Body of pancreas (tissue), 4 donors: ENCODE measurements around the gene RCC2. TPM values are rescaled to one million over a fixed set of nuclear protein-coding genes. Genes with fewer than 3 reads are reported as not detected.

Experiments
- ATAC-seq: fragments of 150-250 bp; one replicate; pipeline ENCODE4 v1.9.1; 2016
- DNase-seq, 4 donors: peaks; one replicate each; pipeline ENCODE4 v3.0.0-alpha.2; 2019
- H3K27ac ChIP-seq, 4 donors: fragments of 200-600 bp; sonication (generic); 1 replicate in 3 of 4; 2 replicates in 1 of 4; pipeline versions ENCODE4 v1.5.1 to v1.6.1; 2016 to 2019; ENCODE audit warnings: mild to moderate bottlenecking in 1 of 4, mixed read lengths in 1 of 4, moderate library complexity in 1 of 4
- H3K27me3 ChIP-seq, 2 donors: fragments of 200-600 bp; sonication (generic); one replicate each; pipeline ENCODE4 v1.6.0; 2016; ENCODE audit warnings: mild to moderate bottlenecking in 1 of 2
- H3K36me3 ChIP-seq, 2 donors: fragments of 200-600 bp; sonication (generic); replicated peaks in 1 of 2; 2 replicates each; pipeline ENCODE4 v1.5.1; 2016; ENCODE audit warnings: low read depth in 2 of 2; ENCODE audit not compliant: insufficient read depth in 1 of 2
- H3K4me1 ChIP-seq: fragments of 200-600 bp; sonication (generic); one replicate; pipeline ENCODE4 v1.6.0; 2016
- H3K4me3 ChIP-seq, 2 donors: fragments of 200-600 bp; sonication (generic); 1 replicate in 1 of 2; 2 replicates in 1 of 2; pipeline ENCODE4 v1.5.1; 2016 to 2019
- H3K9me3 ChIP-seq, 3 donors: fragments of 200-600 bp; sonication (generic); 1 replicate in 2 of 3; 2 replicates in 1 of 3; pipeline ENCODE4 v1.5.1; 2016
- CTCF ChIP-seq, 7 experiments: fragments of 450-650 bp in 4 of 7; fragments of 200-600 bp in 3 of 7; sonication (generic) in 3 of 7; IDR thresholded peaks; one replicate each; pipeline ENCODE4 v1.5.1; 2016 to 2019; ENCODE audit warnings: antibody characterized with exemption in 7 of 7
- POLR2A ChIP-seq, 3 donors: fragments of 450-650 bp; IDR thresholded peaks; one replicate each; pipeline ENCODE4 v1.6.1; 2016; ENCODE audit warnings: antibody characterized with exemption in 3 of 3, mild to moderate bottlenecking in 2 of 3
- WGBS, 2 donors: methylation state at CpG; one replicate each; pipeline ENCODE4 v1.1.5; 2017; 5-methylcytosine and 5-hydroxymethylcytosine counted together
- intact Hi-C: fragments of 100-400 bp; cut with DNase I; formaldehyde crosslinking; loops from one replicate; pipeline ENCODE4 v1.15.1; 2023
- total RNA-seq, 2 donors: library from RNA; depleted of rRNA; stranded (reverse); fragments of >200 nt; gene quantifications; one replicate each; pipeline ENCODE4 v1.1.0, GENCODE V29; 2016

RCC2 gene
- total RNA-seq, 2 donors from 2014 or later = 19.2 to 34.3 TPM

- Histone ChIP-seq H3K36me3 (no peaks in the 10 kb centered on the region), H3K4me3 (no peak overlapping the region), H3K27ac (no peak overlapping the region), H3K9me3 (no peaks in the 10 kb centered on the region), H3K27me3 (no peaks in the 10 kb centered on the region), H3K4me1 (no peaks in the 10 kb centered on the region)
- ATAC-seq = no peak
- intact Hi-C loops = no loop called here
- TF ChIP-seq CTCF (IDR thresholded peaks at IDR 0.05) = no peak
- no peak for TF ChIP-seq POLR2A (IDR thresholded peaks at IDR 0.05)
- WGBS, 2 donors = 9 to 15% methylated on average over 16 of the region's 16 CpGs
- no peak for DNase-seq
These were observed 62.0 kb downstream of the RCC2 start for GRCh38 chr1:17377325-17377953.

GRCh38 chr1:17375651-17376050 lies 63.8 kb downstream of the RCC2 start:
- no peaks in the 10 kb centered on the region for H3K9me3 ChIP-seq
- ATAC-seq = no peak

DNA sequence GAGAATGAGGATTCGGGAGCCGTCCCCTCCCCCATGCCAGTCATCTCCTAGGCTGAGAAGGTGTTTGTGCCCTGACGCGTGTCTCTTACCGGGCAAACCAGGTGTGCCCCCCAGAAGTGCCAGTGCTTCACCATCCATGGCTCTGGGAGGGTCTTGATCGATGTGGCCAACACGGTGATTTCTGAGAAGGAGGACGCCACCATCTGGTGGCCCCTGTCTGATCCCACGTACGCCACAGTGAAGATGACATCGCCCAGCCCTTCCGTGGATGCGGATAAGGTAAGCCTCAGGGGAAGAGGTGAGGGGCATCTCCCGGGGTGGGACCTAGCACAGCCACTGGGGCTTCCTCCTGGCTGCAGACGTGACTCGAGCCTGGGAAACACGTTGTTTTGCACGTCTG lies 66.5 kb downstream of the RCC2 start:
- intact Hi-C loops = no loop called here
- H3K36me3 ChIP-seq = no peaks in the 10 kb centered on the region
- ATAC-seq (no peak), DNase-seq (no peak)
- no peaks in the 10 kb centered on the region for H3K9me3 ChIP-seq
- WGBS, 2 donors = 58 to 73% methylated on average over 8 to 17 of the region's 18 CpGs
- H3K27ac ChIP-seq = no peak overlapping the region
- TF ChIP-seq POLR2A (IDR thresholded peaks at IDR 0.05) (no peak), CTCF (IDR thresholded peaks at IDR 0.05) (no peak)
- H3K4me3 ChIP-seq = no peak overlapping the region
- no peaks in the 10 kb centered on the region for H3K4me1 ChIP-seq
- no peaks in the 10 kb centered on the region for H3K27me3 ChIP-seq

More at GRCh38 chr1:17375651-17376050, 63.8 kb downstream of the RCC2 start:
- no peak for DNase-seq
- Histone ChIP-seq H3K27me3 (no peaks in the 10 kb centered on the region), H3K4me1 (no peaks in the 10 kb centered on the region), H3K36me3 (no peaks in the 10 kb centered on the region), H3K27ac (no peak overlapping the region), H3K4me3 (no peak overlapping the region)
- intact Hi-C loops = no loop called here
- TF ChIP-seq POLR2A (IDR thresholded peaks at IDR 0.05) (no peak), CTCF (IDR thresholded peaks at IDR 0.05) (no peak)
- 90 to 95% methylated on average over 10 of the region's 10 CpGs for WGBS, 2 donors

- no peak for ATAC-seq
- TF ChIP-seq POLR2A (IDR thresholded peaks at IDR 0.05) (no peak), CTCF (IDR thresholded peaks at IDR 0.05) (no peak)
- intact Hi-C loops = no loop called here
- Histone ChIP-seq H3K9me3 (no peaks in the 10 kb centered on the region), H3K4me1 (no peaks in the 10 kb centered on the region), H3K27ac (no peak within 1 kb of the TSS), H3K36me3 (no peaks in the 10 kb centered on the region), H3K27me3 (no peaks in the 10 kb centered on the region), H3K4me3 (no peak within 1 kb of the TSS)
- no peak for DNase-seq
- 50% methylated on average over 7 of the region's 7 CpGs; no CpG with 5 or more reads in 1 of the 2 donors for WGBS, 2 donors
These were observed 67.6 kb downstream of the RCC2 start, which contains the start of gene PADI6 for GRCh38 chr1:17371896-17372295. Gene PADI6, plus strand, starts transcription at chr1:17372196. Its CDS starts 50 bp downstream, at chr1:17372246.

GRCh38 chr1:17370618-17371017 lies 68.9 kb downstream of the RCC2 start:
- H3K4me1 ChIP-seq = no peaks in the 10 kb centered on the region
- no peaks in the 10 kb centered on the region for H3K36me3 ChIP-seq
- DNase-seq (no peak), ATAC-seq (no peak)
- no peaks in the 10 kb centered on the region for H3K27me3 ChIP-seq
- H3K4me3 ChIP-seq = no peak overlapping the region
- no peaks in the 10 kb centered on the region for H3K9me3 ChIP-seq
- no peak overlapping the region for H3K27ac ChIP-seq
- intact Hi-C loops = no loop called here
- WGBS, 2 donors = 39 to 52% methylated on average over 2 of the region's 2 CpGs
- TF ChIP-seq POLR2A (IDR thresholded peaks at IDR 0.05) (no peak), CTCF (IDR thresholded peaks at IDR 0.05) (no peak)
